Stimulated activated CD8-positive, alpha-beta memory T cell treated with anti-CD3 and anti-CD28 coated beads, Interleukin-4, amount 100 ng/mL, for 24 hours (primary cell): ENCODE results near the gene USP10.
A peak's percentile ranks its signal among the peaks of the same experiment; 100 is the strongest.

Experiments used
- DNase-seq: peaks from one replicate; pipeline ENCODE4 v3.0.0-alpha.2; 2020; ENCODE audit warnings: low read depth

Gene USP10

GRCh38 chr16:84699147-84699711 lies 571 bp upstream of the USP10 start:
- DNase-seq, result peak; percentile 0

GRCh38 chr16:84700446-84701300 lies 873 bp downstream of the USP10 start:
- no peak for DNase-seq

GRCh38 chr16:84703681-84704080 lies 3.9 kb downstream of the USP10 start:
- no peak for DNase-seq

GRCh38 chr16:84704253-84704652 lies 4.5 kb downstream of the USP10 start:
- no peak for DNase-seq

GRCh38 chr16:84706856-84707255 lies 7.1 kb downstream of the USP10 start:
- no peak for DNase-seq

GRCh38 chr16:84709609-84710008 lies 9.8 kb downstream of the USP10 start:
- DNase-seq, result no peak

GRCh38 chr16:84710686-84711085 lies 10.9 kb downstream of the USP10 start:
- no peak for DNase-seq

GRCh38 chr16:84712138-84712671 lies 12.4 kb downstream of the USP10 start:
- no peak for DNase-seq

- no peak for DNase-seq
Observed at GRCh38 chr16:84712801-84713775, 13.3 kb downstream of the USP10 start.

GRCh38 chr16:84714028-84714427 lies 14.2 kb downstream of the USP10 start:
- no peak for DNase-seq

GRCh38 chr16:84715424-84715823 lies 15.6 kb downstream of the USP10 start:
- no peak for DNase-seq

- no peak for DNase-seq
Observed at GRCh38 chr16:84715854-84716253, 16.1 kb downstream of the USP10 start.

- no peak for DNase-seq
Observed at GRCh38 chr16:84716740-84717139, 16.9 kb downstream of the USP10 start.

GRCh38 chr16:84717484-84717883 lies 17.7 kb downstream of the USP10 start:
- no peak for DNase-seq

- no peak for DNase-seq
Observed at GRCh38 chr16:84720177-84720579, 20.4 kb downstream of the USP10 start.

GRCh38 chr16:84722068-84722467 lies 22.3 kb downstream of the USP10 start:
- DNase-seq, result no peak

- DNase-seq, result no peak
Observed at GRCh38 chr16:84723906-84724305, 24.1 kb downstream of the USP10 start.

- no peak for DNase-seq
Observed at GRCh38 chr16:84724606-84725309, 25.0 kb downstream of the USP10 start.

GRCh38 chr16:84725481-84726078 lies 25.8 kb downstream of the USP10 start:
- no peak for DNase-seq

- peak; percentile 64 for DNase-seq
Observed at GRCh38 chr16:84726079-84726668, 26.4 kb downstream of the USP10 start.
